GM18951 (cell line): ENCODE results near the gene CSAG1.
"Not testable (repeated sequence)": the region's sequence is repeated elsewhere in the genome, so short reads cannot be mapped to it uniquely, and the experiment has no call there.

Experiments used
- POLR2A ChIP-seq: IDR thresholded peaks from 4 replicates; pipeline ENCODE4 v1.6.1; 2011; ENCODE audit warnings: mild to moderate bottlenecking; ENCODE audit not compliant: insufficient read length, insufficient read depth; ENCODE audit errors: extremely low read depth
- in situ Hi-C: fragments of 300-500 bp; cut with MboI; formaldehyde crosslinking; loops from one replicate; pipeline ENCODE4 v1.12.0; 2022; ENCODE audit warnings: low sequenced_read_pairs, mixed read lengths, inconsistent platforms; ENCODE audit not compliant: unreplicated experiment

Gene CSAG1

GRCh38 chrX:152725409-152725808, 8.1 kb downstream of the CSAG1 start:
- no peak for TF ChIP-seq POLR2A

GRCh38 chrX:152713815-152714787, 19.4 kb downstream of the CSAG1 start, which contains the start of gene MAGEA2B:
TSS of gene MAGEA2B (plus strand) at chrX:152714628. CDS start at chrX:152717107, 2,479 bp downstream.
- in situ Hi-C loops, result not testable (repeated sequence)

More at GRCh38 chrX:152725409-152725808, 8.1 kb downstream of the CSAG1 start:
- in situ Hi-C loops, result no loop called here

DNA sequence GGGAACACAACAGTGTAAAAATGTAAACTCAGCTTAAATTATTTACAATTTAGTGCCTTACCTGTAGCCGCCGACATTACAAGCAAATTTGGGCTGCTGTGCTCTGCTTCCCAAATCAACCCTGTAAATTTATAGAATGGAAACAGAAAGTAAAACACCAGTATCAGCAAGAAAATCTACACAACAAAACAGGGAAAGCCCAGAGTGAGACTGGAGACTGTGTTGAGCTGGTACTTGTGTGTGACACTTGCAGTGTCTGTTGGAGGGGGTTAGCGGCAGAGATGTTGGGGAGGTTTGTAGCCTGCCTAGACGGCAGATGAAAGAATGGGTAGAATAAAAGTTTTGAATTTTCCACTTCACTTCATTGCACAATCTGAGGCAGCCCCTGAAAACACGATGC, 20.3 kb downstream of the CSAG1 start:
- in situ Hi-C loops, result not testable (repeated sequence)

DNA sequence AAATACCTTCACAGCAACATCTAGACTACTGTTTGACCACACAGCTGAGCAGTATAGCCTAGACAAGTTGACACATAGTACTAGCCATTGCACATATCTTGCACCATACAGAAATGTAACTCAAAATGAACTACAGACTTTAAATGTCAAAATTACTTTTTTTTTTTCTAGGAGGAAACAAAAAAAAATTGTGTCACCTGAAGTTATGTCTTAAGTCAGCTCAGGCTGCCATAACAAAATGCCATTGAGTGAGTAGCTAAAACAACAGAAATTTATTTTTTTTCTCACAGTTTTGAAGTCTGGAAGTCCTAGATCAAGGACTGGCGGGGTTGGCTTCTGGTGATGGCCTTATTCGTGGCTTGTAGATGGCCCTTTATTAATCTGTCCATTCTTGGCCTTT, 24.3 kb downstream of the CSAG1 start, which contains the start of gene CSAG2:
TSS of gene CSAG2 (minus strand) at position 101 of the 400 bp plus-strand sequence. CDS start 161 bp downstream, outside the sequence.
- in situ Hi-C loops, result not testable (repeated sequence)

DNA sequence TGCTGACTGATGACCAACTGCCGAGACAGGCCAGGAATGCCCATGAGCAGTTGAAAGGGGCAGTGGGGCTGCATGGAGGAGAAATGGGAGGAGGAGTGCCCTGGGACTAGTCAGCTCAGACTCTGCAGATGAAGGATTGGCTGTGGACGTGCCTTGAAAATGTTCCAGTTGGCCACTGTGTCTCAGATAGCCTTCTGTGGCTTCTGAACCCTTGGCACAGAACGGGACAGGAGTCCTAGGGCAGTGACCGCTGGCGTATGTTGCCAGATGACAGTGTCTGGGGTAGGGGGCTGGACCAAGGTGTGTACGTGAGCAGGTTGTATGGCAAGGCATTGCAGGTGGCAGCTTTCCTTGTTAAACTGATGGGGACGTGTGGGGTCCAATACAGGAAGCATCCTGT, 27.0 kb downstream of the CSAG1 start:
- in situ Hi-C loops, result not testable (repeated sequence)

- in situ Hi-C loops, result loop anchor here (5.0 kb wide), 1 partner anchor 67 kb away; the partner anchor contains the start of gene MAGEA6
These were observed 33.1 kb downstream of the CSAG1 start for GRCh38 chrX:152700390-152700789.

DNA sequence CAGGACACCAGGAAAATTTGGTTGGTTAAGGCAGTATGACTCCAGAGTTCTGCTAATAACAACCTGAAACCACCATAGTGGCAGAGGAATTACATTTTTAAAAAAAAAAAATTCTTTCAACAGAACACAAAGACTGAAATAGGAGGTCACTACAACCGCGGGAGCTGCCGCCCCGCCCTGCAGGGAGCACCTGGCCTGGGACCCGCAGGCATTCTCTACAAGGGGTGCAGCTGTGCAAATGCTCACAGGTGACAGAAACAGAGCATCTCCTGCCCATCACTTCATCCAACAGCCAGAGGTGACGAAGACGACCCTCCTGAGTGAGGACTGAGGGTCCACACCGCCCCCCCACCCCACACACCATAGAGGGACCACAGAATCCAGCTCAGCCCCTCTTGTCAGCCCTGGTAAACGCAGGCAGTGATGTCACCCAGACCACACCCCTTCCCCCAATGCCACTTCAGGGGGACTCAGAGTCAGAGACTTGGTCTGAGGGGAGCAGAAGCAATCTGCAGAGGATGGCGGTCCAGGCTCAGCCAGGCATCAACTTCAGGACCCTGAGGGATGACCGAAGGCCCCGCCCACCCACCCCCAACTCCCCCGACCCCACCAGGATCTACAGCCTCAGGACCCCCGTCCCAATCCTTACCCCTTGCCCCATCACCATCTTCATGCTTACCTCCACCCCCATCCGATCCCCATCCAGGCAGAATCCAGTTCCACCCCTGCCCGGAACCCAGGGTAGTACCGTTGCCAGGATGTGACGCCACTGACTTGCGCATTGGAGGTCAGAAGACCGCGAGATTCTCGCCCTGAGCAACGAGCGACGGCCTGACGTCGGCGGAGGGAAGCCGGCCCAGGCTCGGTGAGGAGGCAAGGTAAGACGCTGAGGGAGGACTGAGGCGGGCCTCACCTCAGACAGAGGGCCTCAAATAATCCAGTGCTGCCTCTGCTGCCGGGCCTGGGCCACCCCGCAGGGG, 35.3 kb downstream of the CSAG1 start, which contains the start of gene MAGEA3:
TSS of gene MAGEA3 (plus strand) at position 843 of the 980 bp plus-strand sequence. CDS start 2,039 bp downstream, outside the sequence.
- in situ Hi-C loops, result not testable (repeated sequence)

DNA sequence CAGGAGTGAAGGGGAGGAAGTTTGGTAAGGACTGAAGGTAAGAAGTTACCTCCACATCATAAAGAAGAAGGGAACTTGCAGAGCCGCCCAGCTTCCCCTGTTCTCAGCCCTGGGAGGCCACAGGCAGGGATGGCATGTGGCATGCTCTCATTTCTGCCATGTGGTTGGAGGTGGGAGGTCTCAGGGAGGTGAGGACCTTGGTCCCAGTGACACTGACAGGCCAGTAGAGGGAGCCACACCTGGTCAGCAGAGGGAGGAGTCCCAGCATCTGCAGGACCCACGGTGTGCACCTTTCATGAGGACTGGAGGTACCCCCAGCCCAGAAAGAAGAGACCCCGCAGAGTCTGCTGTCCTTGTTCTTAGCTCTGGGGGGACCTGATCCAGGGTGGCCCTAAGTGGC, 52.5 kb downstream of the CSAG1 start:
- in situ Hi-C loops, result not testable (repeated sequence)
